Activated T-cell treated with anti-CD3 and anti-CD28 coated beads, Interleukin-2, amount 50 U/mL, for 72 hours (primary cell): ENCODE data around the gene ARAP2. TPM values are rescaled to one million over a fixed set of nuclear protein-coding genes. Genes with fewer than 3 reads are reported as not detected.

Experiments used
- ATAC-seq, 2 donors: fragments of 150-1000 bp; cut with Tn5 transposase; replicated peaks in 1 of 2; 2 replicates each; pipeline ENCODE4 v1.10.0; 2021; ENCODE audit warnings: moderate library complexity in 2 of 2, mild to moderate bottlenecking in 1 of 2
- DNase-seq, 2 donors: peaks; one replicate each; pipeline ENCODE4 v3.0.0; 2021 to 2022; ENCODE audit warnings: mixed read lengths in 1 of 2
- H3K27ac Mint-ChIP-seq: one replicate; pipeline ENCODE4 v1.8.0; 2022; ENCODE audit warnings: mild to moderate bottlenecking, moderate library complexity, mixed read lengths
- H3K27me3 Mint-ChIP-seq: one replicate; pipeline ENCODE4 v1.8.0; 2022; ENCODE audit warnings: low read depth, mixed read lengths
- H3K36me3 Mint-ChIP-seq, 2 donors: one replicate each; pipeline ENCODE4 v1.8.0; 2022; ENCODE audit warnings: mixed read lengths in 2 of 2, mild to moderate bottlenecking in 1 of 2; ENCODE audit not compliant: insufficient read depth in 2 of 2
- H3K4me1 Mint-ChIP-seq: one replicate; pipeline ENCODE4 v1.8.0; 2022; ENCODE audit warnings: low read depth, mixed read lengths
- H3K4me3 Mint-ChIP-seq, 2 donors: one replicate each; pipeline ENCODE4 v1.8.0; 2022; ENCODE audit warnings: mild to moderate bottlenecking in 2 of 2, mixed read lengths in 2 of 2, moderate library complexity in 2 of 2
- H3K9me3 Mint-ChIP-seq, 2 donors: one replicate each; pipeline ENCODE4 v1.8.0; 2022; ENCODE audit warnings: mixed read lengths in 2 of 2
- total RNA-seq, 2 donors: library from RNA; stranded (reverse); gene quantifications; one replicate each; pipeline ENCODE4 v1.2.3, GENCODE V29; 2022

The ARAP2 gene
- total RNA-seq, 2 donors from 2014 or later: 70.8 to 96.5 TPM

DNA sequence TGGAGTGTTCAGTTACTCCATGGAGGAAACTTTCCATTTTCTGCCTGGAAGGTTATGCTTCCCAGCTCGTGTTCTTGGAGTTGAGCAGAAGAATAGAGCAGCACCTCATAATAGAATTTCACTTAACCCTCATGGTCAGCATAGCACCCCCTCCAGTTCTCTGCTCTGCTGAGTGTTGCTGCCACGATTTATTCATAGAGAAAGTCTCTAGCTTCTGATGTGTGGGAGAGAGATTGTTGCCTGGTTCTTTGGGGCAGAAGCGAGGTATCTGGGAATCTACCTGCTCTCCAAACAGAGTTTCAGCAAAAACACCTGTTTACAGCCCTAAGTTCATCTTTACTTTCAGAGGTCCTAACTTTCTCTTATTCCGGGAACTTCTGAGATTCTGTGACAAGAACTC lies 33.2 kb upstream of the ARAP2 start:
- peak overlapping the region; percentile 25 to 27 for H3K4me3 Mint-ChIP-seq
- ATAC-seq (peak in 1 of 2 donors; percentile 23), DNase-seq (peak in 1 of 2 donors; percentile 21)
- H3K27ac Mint-ChIP-seq: peak overlapping the region; percentile 52
- H3K36me3 Mint-ChIP-seq: peaks cover 5 to 11% of the 10 kb centered on the region in 2 donors
- H3K4me1 Mint-ChIP-seq: peaks cover 82% of the 10 kb centered on the region
- H3K9me3 Mint-ChIP-seq: peaks cover 0 to 2% of the 10 kb centered on the region in 2 donors
- H3K27me3 Mint-ChIP-seq: no peaks in the 10 kb centered on the region

DNA sequence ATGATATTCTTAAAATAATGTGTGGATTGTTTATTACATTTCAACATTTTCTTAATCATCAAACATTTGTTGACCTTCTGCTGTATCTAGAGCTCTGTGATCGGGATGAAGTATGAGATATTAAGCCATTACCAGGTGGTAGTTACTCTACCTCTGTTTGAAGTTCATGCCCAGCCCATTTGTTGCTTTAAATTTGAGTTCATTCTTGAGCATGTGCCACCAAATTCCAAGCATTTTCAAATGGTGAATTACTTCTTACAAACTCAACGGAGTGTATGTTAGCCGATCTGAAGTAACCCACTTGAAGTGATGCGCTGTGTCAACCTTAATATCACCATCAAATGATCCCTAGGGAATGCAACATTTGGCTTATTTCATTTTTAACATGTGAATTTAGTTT lies 29.8 kb upstream of the ARAP2 start:
- Mint-ChIP-seq H3K36me3 (peaks cover 0 to 2% of the 10 kb centered on the region in 2 donors), H3K4me1 (peaks cover 54% of the 10 kb centered on the region), H3K9me3 (no peaks in the 10 kb centered on the region), H3K27me3 (no peaks in the 10 kb centered on the region), H3K27ac (no peak overlapping the region), H3K4me3 (no peak overlapping the region)
- DNase-seq: no peak
- no peak for ATAC-seq

DNA sequence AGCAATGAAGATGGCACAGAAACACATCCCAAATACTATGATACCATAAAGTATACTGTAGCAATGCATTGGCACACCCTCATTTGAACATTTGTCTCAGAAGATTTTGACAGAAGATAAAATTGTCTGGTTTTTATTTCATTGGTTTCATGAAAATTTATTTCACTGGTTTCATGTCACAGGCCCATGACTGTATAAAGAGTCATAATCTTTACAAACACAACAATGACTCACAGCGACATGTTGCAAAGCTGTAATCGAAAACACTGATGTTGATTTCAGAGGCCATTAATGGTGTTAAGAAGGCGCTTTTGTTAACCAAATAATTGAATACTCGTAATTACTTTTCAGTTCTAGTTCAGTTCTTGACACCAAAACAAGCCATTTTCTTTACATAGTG lies 29.0 kb upstream of the ARAP2 start:
- no peaks in the 10 kb centered on the region for H3K27me3 Mint-ChIP-seq
- peaks cover 0 to 2% of the 10 kb centered on the region in 2 donors for H3K36me3 Mint-ChIP-seq
- H3K27ac Mint-ChIP-seq: no peak overlapping the region
- DNase-seq (no peak), ATAC-seq (peak; percentile 41 to 49)
- no peaks in the 10 kb centered on the region for H3K9me3 Mint-ChIP-seq
- no peak overlapping the region for H3K4me3 Mint-ChIP-seq
- H3K4me1 Mint-ChIP-seq: peaks cover 54% of the 10 kb centered on the region

DNA sequence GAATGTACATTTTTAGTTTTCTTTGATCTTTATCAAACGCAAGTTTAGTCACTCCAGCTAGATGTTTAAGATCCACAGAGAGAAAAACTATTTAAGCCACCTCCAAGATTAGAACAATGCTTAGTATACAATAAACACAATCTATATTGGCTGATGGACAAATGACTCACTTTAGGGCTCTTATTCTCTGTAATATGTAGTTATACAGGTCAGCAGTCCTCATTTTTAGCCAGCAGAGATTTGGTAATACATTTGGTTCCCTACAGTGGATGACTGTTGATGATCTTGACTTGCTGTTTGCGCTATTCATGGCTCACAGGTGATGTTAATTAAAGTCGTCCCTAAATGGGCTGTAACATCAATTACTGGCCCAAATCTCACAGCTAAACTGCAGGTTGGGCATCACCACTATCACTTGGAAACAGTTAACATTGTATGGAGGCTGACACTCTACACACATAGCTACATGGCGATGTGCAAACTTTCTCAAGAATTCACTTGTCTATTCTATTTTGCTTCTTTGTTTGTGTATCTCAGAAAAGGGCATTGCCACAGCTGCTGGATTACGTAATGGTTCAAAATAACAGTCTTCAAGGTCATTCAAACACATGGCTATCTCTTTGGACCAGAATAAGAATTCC lies 25.3 kb upstream of the ARAP2 start:
- peak overlapping the region; percentile 62 for H3K27ac Mint-ChIP-seq
- H3K4me3 Mint-ChIP-seq: peak overlapping the region in 1 of 2 donors; percentile 43

GRCh38 chr4:36269101-36269500 lies 24.8 kb upstream of the ARAP2 start:
- H3K4me1 Mint-ChIP-seq: peaks cover 61% of the 10 kb centered on the region
- no peaks in the 10 kb centered on the region for H3K27me3 Mint-ChIP-seq
- H3K27ac Mint-ChIP-seq: peak overlapping the region; percentile 62
- H3K9me3 Mint-ChIP-seq: peaks cover 0 to 2% of the 10 kb centered on the region in 2 donors
- H3K36me3 Mint-ChIP-seq: no peaks in the 10 kb centered on the region
- DNase-seq: peak in 1 of 2 donors; percentile 55
- ATAC-seq: peak; percentile 89 to 94
- H3K4me3 Mint-ChIP-seq: peak overlapping the region in 1 of 2 donors; percentile 43

More for the DNA sequence above, 25.3 kb upstream of the ARAP2 start:
- Mint-ChIP-seq H3K9me3 (peaks cover 0 to 2% of the 10 kb centered on the region in 2 donors), H3K4me1 (peaks cover 58% of the 10 kb centered on the region), H3K27me3 (no peaks in the 10 kb centered on the region), H3K36me3 (no peaks in the 10 kb centered on the region)
- DNase-seq: no peak
- peak; percentile 14 to 27 for ATAC-seq

GRCh38 chr4:36267486-36268268 lies 23.4 kb upstream of the ARAP2 start:
- Mint-ChIP-seq H3K4me3 (peak overlapping the region; percentile 4 to 59), H3K9me3 (peaks cover 0 to 2% of the 10 kb centered on the region in 2 donors), H3K27me3 (no peaks in the 10 kb centered on the region), H3K4me1 (peaks cover 55% of the 10 kb centered on the region), H3K36me3 (no peaks in the 10 kb centered on the region), H3K27ac (peak overlapping the region; percentile 88)
- ATAC-seq: peak; percentile 15 to 55
- no peak for DNase-seq

DNA sequence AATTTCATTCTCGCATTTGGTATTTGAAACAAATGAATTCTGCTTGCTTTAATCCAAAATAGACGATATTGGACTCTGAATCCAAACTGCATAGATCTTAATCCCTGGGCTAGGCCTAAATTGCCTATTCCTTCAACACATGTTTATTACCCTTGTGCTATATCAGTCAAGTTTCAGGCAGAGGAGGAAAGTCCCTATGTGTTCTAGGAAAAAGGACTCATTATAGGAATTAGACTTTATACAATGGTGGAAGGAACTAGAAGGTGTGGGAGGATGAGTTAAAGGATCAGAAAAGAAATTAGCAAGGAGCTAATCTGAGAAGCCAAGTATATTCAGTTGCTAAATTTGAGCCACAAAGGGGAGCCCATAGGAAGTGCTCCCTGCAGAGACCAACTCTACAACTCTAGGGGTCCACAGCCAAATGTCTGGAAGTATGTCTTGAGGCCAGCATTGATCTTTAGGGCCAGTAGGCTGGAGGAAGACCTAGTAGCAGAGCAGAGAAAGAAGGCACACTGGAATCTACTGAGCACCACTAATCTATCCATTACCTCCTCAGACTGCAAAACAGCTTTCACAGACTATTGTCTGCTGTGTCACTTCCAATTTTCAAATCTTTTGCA lies 20.0 kb upstream of the ARAP2 start:
- peak; percentile 20 to 23 for ATAC-seq
- H3K36me3 Mint-ChIP-seq: no peaks in the 10 kb centered on the region
- H3K4me1 Mint-ChIP-seq: peaks cover 50% of the 10 kb centered on the region
- no peak for DNase-seq
- H3K4me3 Mint-ChIP-seq: peak overlapping the region in 1 of 2 donors; percentile 44
- no peaks in the 10 kb centered on the region for H3K27me3 Mint-ChIP-seq
- H3K27ac Mint-ChIP-seq: peak overlapping the region; percentile 2
- H3K9me3 Mint-ChIP-seq: peaks cover 0 to 4% of the 10 kb centered on the region in 2 donors

DNA sequence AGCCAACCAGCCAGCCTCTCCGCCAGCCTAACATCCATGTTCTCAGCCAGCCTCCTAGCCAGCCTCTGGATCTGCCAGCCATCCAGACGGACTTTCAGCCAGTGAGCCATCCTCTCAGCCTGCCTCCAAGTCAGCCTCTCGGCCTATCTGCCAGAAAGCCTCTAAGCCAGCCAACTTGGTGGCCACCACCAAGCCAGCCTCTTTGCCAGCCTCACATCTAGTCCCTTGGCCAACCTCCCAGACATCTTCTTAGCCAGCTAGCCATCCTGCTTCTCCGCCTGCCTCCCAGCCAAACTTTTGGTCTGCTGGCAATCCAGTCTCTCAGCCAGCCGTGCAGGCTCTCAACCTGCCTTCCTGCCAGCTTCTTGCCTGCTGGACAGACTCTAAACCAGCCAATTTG lies 16.4 kb upstream of the ARAP2 start:
- no peaks in the 10 kb centered on the region for H3K27me3 Mint-ChIP-seq
- H3K36me3 Mint-ChIP-seq: no peaks in the 10 kb centered on the region
- H3K27ac Mint-ChIP-seq: no peak overlapping the region
- H3K9me3 Mint-ChIP-seq: peaks cover 0 to 4% of the 10 kb centered on the region in 2 donors
- no peak for DNase-seq
- H3K4me1 Mint-ChIP-seq: peaks cover 30% of the 10 kb centered on the region
- no peak for ATAC-seq
- H3K4me3 Mint-ChIP-seq: no peak overlapping the region

- Mint-ChIP-seq H3K9me3 (peaks cover 0 to 2% of the 10 kb centered on the region in 2 donors), H3K27me3 (no peaks in the 10 kb centered on the region), H3K27ac (peak overlapping the region; percentile 62), H3K4me1 (peaks cover 48% of the 10 kb centered on the region), H3K4me3 (peak overlapping the region; percentile 75 to 80), H3K36me3 (no peaks in the 10 kb centered on the region)
- ATAC-seq: peak; percentile 66 to 67
- peak in 1 of 2 donors; percentile 32 for DNase-seq
These were observed 12.1 kb upstream of the ARAP2 start for GRCh38 chr4:36256398-36256891.

GRCh38 chr4:36255577-36255976 lies 11.3 kb upstream of the ARAP2 start:
- no peaks in the 10 kb centered on the region for H3K9me3 Mint-ChIP-seq
- peak overlapping the region; percentile 92 for H3K27ac Mint-ChIP-seq
- peaks cover 52% of the 10 kb centered on the region for H3K4me1 Mint-ChIP-seq
- no peaks in the 10 kb centered on the region for H3K36me3 Mint-ChIP-seq
- peak; percentile 88 for ATAC-seq
- peak overlapping the region; percentile 76 to 89 for H3K4me3 Mint-ChIP-seq
- H3K27me3 Mint-ChIP-seq: no peaks in the 10 kb centered on the region
- DNase-seq: peak; percentile 43 to 59

- Mint-ChIP-seq H3K4me3 (peak overlapping the region in 1 of 2 donors; percentile 11), H3K9me3 (no peaks in the 10 kb centered on the region), H3K27ac (peak overlapping the region; percentile 13), H3K4me1 (peaks cover 57% of the 10 kb centered on the region), H3K27me3 (no peaks in the 10 kb centered on the region), H3K36me3 (no peaks in the 10 kb centered on the region)
- no peak for DNase-seq
- no peak for ATAC-seq
These were observed 10.1 kb upstream of the ARAP2 start for GRCh38 chr4:36254371-36254770.

GRCh38 chr4:36251983-36252382 lies 7.7 kb upstream of the ARAP2 start:
- Mint-ChIP-seq H3K4me1 (peaks cover 60% of the 10 kb centered on the region), H3K27ac (no peak overlapping the region), H3K36me3 (no peaks in the 10 kb centered on the region), H3K4me3 (peak overlapping the region in 1 of 2 donors; percentile 55), H3K27me3 (no peaks in the 10 kb centered on the region), H3K9me3 (no peaks in the 10 kb centered on the region)
- ATAC-seq (no peak), DNase-seq (no peak)

DNA sequence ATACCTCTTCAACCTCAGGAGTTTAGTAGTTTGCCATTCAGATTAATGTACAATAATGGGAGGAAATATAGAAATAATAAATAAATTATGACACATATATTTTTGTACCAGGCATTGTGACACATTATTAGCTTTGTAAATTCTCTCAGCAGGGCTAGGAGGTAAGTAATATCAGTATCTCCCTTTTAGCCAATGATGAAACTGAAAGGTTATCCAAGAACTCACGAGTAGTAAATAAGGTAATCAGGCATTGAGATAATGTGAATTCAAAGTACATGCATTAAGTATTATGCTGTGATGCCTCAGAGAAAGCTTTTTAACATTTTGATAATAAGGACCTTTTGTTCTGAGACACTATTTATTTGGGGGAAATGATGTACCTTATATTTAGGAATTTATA lies 5.3 kb upstream of the ARAP2 start:
- DNase-seq: no peak
- Mint-ChIP-seq H3K9me3 (no peaks in the 10 kb centered on the region), H3K27me3 (no peaks in the 10 kb centered on the region), H3K4me3 (peak overlapping the region in 1 of 2 donors; percentile 34), H3K27ac (no peak overlapping the region), H3K36me3 (peaks cover 0 to 2% of the 10 kb centered on the region in 2 donors), H3K4me1 (peaks cover 56% of the 10 kb centered on the region)
- ATAC-seq: peak in 1 of 2 donors; percentile 32
